GM19351 (cell line): ENCODE data around the gene UPK3A.
"Not testable (repeated sequence)": the region's sequence is repeated elsewhere in the genome, so short reads cannot be mapped to it uniquely, and the experiment has no call there.

Experiments
- ATAC-seq: cut with Tn5 transposase; IDR thresholded peaks from one replicate; pipeline ENCODE4 v1.9.1; 2021; ENCODE audit warnings: mild to moderate bottlenecking, moderate library complexity; ENCODE audit not compliant: unreplicated experiment

UPK3A gene

DNA sequence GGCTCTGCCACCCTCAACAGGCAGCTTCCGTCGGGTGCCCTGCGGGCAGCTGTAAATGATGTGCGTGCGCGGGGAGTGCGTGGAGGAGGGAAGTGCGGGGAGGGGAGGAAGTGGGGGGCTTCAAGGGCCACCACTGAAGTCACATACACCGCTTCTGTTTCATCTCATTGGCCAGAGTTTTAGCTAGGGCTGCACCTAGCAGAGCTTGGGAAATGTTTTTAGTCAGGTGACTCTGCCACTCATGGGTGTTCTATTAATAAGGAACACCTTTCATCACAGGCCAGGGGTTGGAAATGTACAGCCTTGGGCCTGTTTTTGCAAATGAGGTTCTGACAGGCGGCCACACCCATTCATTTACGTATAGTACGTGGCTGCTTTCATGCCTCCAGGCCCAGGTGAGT lies 39.6 kb downstream of the UPK3A start:
- no peak for ATAC-seq

DNA sequence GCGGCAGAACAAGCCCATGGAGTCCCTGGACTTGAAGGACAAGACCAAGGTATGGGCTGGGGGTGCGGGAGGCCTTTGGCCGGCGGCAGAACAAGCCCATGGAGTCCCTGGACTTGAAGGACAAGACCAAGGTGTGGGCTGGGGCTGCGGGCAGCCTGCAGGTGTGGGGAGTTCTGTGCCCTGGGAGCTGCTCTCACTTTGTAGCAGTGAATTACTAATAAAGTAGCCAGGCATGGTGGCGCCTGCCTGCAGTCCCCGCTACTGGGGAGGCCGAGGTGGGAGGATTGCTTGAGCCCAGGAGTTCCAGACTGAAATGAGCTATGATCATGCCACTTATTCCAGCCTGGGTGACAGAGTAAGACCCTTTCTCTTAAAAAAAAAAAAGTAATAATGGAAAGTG lies 43.5 kb downstream of the UPK3A start:
- ATAC-seq, result not testable (repeated sequence)

DNA sequence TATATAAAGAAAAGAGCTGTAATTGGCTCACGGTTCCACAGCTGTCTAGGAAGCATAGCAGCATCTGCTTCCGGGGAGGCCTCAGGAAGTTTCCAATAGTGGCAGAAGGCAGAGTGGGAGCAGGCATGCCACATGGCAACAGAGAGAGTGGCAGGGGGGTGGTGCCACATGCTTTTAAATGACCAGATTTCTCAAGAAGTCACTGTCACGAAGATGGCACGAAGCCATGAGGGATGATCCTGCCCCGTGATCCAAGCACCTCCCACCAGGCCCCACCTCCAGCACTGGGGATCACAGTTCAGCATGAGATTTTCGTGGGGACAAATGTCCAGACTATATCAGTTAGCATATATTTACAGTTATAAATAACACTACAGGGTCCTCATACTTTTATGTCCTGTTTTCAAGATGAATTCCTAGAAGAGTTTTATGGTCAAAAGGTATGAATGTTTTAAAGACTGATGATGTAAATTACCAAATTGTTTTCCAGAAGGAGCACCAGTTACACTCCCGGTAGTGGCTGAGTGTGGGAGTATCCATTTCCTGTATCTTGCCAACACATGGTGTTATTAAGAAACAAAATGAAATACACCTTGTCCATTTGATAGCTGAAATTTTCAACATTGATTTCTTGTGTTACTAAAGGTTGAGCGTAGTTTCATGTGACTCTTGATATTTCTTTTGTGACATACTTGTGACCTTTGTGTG lies 44.2 kb downstream of the UPK3A start:
- ATAC-seq, result no peak

DNA sequence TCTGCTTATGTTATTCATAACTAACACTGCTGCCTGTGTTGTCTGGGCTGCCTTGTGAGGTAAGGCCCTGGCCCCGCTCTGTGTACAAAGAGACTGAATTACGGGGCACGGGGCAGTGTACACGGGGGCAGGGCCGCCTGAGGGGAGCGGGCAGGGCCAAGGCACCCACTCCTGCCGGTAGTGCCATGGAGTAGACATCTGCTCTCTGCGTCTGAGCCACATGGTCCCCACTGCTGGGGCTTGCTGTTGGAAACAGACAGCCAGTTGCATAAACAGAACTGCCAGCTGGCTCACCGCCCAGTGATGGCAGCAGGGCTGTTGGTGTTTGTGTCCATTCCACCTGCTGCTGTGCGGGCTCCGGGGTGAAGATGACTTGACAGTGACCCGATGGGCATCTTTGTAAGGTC lies 44.8 kb downstream of the UPK3A start:
- ATAC-seq, result no peak

DNA sequence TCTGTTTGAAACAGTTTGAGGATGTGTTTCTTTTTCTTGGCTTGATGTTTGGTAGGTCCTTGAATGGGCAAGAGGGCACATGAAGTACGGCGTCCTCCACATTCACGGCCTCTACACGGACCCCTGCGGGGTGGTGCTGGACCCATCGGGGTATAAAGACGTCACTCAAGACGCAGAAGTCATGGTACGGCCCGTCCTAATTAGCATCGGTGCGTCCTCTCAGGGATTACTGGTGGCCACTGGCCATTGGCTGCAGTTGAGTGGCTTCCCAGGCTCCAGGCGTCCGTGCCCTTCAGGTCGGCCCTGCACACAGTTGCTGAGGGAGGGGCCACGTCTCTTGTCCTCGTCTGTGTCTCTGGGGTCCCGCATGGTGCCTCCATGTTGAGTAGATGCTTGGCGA lies 45.8 kb downstream of the UPK3A start:
- ATAC-seq, result no peak

DNA sequence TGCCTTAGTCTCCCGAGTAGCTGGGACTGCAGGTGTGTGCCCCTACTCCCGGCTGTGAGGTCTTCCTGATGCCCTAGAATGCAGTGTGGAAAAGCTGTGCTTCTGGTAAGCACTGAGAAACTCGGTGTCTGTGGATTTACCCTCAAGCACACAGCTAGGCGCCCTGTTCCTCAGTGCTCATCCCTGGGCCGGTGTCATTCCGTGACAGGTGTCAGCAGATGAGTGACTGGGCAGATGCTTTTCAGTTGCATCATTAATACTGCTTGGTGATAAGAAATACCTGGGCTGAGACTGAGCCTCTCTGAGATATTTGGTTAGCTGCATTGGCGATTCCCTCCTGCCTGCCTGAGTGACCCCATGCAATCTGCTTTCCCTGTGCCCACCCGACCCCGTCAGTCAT lies 46.7 kb downstream of the UPK3A start:
- no peak for ATAC-seq

DNA sequence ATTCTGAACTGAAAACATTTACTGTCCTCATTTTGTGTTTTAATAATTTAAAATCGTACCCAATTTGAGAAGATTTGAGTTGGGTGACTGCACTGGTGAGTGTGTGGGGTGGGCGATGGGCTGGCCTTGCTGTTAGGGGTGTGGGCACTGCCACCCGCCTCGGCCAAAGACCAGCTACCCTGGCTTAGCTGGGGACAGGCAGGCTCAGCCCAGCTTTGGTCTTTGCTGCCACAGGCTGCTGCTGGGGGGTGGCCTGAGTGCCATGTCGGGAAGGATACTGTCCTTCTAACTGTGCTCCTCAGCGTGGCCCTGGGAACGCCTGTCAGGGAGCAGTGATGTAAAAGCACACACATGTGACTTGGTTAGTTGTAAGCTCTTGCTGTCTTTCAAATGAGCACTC lies 47.3 kb downstream of the UPK3A start:
- ATAC-seq, result no peak

DNA sequence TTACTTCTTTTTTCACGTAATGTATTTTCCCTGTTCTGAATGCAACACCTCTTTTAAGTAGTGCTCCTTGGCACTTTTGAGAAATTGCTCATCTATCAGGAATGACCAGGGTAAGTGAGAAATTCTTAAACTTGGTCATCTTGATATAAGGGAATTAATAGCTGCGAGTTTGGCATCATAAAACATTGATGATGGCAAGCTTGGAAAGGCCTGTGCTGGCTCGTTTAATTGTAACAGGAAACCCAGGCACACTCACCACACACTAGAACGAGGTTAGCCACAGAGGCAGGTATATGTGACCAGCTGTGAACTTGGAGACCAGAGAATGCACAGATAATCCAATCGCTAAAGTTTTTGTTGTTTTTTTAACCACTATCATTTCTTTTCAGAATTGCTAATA lies 49.3 kb downstream of the UPK3A start:
- ATAC-seq, result no peak

DNA sequence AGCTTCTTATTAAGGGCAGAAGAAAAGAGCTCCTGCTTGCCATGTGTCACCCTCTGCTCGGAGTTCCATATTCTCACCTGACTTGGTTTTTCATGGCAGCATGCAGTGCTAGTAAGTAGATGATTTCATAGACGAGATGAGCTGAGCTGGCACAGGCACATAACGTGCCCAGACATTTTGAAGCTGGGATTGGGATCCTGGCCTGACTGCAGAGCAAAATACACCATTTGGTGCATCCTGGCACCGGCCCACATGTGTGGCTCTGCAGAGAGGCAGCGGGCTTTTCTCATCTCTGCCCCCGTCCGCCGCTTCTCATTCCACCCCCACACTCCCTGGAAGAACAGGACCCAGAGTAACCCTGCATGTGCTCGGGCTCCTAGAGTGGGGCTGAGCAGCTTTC lies 49.8 kb downstream of the UPK3A start:
- ATAC-seq, result no peak

DNA sequence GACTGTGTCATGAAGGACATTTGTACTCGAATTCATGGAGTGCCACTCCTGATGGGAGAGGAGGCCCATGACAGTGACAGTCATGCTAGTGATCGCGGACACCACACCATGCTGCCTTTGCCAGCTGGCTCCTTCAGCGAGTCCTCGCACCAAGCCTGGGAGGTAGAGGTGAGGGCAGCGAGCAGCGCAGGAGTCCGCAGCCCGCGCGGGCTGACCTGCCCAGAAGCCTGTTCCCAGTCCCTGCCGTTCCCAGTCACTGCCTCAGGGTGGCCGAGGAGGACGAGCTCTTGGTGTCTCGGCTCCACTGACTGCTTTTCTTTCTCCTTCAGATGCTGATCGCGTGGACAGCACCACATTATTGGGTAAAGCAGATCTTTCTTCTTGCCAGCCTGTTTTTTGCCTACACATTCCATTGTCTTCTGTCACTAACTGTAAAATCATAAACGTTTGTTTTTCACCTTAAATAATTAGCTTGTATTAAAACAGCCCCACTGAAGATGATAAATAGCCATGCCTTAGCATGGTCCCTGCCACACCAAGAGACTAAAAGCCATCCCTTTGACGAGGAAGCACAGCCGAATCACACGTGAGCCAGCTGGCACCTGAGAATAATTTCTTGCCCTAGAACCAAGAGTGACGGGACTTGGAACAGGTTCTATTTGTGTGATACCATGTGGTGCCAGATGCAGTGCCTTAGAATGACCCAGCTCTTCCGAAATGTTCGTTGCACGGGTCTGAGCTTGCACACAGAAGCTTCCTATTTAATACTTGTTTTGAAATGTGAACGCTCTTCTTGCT lies 50.5 kb downstream of the UPK3A start:
- no peak for ATAC-seq

DNA sequence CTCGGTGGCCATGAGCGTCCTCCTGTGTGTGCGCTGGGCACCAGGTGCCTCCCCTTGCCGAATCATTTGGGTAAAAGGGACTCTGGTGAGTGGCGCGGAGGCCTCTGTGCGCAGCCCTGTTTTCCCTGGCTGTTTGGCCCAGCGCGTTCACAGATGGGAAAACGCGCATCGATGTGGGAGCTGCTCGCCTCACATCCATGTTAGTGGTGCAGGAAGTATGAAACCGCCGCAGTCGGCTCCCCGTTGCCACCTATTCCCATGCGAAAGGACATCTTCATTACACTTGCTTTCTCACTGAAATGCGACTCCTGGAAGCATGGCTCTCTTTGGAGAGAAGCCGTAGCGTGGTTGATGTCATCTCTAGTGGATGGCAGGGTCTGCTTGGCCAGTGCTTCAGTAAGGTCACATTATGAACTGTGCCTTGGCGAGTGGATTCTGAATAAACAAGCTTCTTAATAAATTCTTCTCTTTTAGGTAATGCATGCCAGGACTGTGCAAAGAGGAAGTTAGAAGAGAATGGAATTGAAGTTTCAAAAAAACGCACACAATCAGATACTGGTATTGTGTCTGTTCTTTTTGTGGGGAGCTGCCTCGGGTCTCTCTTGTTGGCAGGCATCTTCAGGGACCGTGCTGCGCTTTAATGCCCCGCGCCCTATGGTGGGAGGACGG lies 51.2 kb downstream of the UPK3A start:
- ATAC-seq, result no peak

DNA sequence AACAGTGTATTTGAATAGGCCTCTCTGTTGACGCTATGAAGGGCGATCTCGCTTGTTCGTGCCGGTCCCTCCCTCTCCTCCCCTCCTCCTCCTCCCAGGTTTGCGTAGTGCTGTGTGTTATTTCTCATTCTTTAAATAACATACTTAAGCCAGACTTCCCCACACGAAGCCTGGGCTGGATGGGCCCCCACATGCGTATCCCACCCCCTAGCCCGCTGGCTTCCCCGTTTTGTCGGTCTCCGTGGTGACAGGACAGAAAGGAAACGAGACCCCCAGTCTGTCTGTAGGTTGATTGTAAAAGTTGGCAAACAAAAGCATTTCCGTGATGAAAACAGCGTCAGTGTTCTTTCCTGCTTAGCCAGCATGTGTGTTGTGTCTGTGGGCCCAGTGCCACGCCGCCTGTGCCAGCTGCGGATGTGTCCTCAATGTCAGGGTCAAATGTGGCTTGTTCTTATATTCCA lies 52.3 kb downstream of the UPK3A start:
- no peak for ATAC-seq

DNA sequence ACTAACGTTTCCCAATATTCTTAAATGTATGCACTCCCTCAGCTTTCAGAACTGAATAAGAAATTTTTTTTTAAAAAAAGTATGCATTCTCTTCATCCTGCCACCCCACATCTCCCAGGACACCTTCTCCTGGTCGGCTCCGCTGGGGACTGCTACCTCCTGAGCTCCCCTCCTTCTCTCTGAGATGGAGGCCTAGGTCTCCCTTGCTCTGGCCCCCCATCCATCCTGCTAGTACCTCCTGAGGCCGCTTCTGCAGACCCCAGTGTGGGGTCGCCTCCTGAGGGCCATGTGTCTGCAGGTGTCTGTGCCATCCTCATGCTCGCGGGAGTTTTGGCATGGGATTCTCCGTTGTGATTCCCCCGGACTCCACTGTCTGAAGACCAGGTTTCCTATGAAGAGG lies 52.8 kb downstream of the UPK3A start:
- ATAC-seq, result no peak

DNA sequence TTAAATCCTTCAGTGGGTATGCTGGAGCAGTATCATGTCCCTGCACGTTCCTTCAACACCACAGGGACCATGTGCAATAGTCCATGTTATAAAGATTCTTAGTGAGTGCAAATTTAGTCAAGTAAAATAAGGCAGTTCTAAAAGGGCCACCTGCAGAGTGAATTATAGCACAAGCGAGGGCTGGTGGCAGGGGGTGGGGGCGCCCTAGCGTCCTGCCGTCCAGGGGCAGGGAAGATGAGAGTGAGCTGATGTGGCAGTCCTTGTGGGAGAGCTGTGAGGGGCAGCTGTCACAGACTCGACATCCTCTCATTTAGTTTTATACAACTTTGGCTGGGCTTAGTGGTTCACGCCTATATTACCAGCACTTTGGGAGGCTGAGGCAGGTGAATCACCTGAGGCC lies 54.0 kb downstream of the UPK3A start:
- no peak for ATAC-seq

DNA sequence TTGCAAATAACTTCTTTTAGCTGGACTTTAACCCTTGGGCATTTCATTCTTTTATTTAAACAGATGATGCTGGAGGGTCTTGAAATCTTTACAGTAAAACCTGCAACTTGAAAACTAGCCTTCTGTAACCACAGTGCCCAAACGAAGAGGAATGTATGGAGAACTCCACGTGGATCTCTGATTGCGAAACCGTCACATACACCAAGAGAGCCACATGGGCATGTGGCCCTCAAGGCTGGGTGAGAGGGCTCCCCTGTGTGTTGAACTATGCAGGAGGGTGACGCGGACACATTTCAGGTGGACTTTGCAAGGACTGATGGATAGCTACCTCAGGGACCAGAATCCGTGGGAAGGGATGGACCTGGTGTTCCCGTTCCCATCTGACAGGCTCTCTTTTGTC lies 55.6 kb downstream of the UPK3A start:
- ATAC-seq, result no peak

DNA sequence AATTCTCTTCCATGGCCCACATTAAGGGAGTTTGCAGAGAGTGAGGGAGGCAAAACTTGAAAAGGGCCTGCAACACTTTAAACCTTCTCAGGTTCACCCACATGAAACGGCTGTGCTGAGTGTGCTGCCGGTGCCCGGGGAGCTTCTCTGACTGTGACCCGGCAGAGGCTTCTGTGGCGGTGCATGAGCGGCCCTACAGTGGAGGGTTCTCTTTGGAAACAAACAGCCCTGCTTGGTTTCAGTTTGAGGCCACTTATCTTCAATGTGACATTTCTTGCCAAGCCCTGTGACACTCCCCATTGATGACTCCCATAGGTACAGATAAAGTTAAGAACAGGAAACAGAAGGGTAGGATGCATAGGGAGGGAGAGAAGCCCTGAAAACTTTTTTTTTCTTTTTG lies 56.7 kb downstream of the UPK3A start:
- ATAC-seq, result no peak

DNA sequence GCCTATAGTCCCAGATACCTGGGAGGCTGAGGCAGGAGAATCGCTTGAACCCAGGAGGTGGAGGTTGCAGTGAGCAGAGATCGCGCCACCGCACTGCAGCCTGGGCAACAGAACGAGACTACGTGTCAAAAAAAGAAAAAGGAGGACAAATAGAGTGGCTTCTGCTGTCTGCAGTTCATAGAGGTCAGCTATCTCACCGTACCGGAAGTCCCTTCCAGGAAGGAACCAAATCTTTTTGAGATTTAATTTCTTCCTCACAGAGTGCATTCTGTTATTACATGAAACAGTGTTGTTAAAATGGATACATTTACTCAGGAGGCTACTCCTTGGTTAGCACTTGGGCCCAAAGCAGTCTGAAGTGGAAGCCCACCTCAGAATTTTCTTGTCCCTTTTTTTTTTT lies 58.4 kb downstream of the UPK3A start:
- no peak for ATAC-seq

DNA sequence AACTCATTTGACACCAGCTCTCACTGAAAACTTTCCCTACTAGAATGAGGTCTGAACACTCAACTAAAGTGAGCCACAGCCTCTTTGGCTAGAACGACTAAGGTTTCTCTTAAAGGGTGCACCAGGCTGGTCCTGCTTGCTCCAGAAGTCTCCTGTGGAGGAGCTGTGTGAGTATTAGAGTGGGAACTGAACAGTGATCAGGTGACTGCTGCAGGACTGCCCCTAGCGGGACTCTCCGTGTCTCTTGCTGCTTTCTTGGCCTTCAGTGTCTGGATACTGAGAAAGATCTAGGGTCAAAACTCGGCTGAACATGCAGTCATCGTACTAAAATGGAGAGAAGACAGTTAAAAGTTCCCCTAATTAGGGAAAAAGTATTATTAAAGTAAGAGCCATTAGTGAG lies 59.6 kb downstream of the UPK3A start:
- ATAC-seq, result no peak
